SHP77 treated with DMSO at 0.1 percent for 48 hours (cell line): Measurements from ENCODE around the gene TSPAN18.

ENCODE experiments used
- DNase-seq: peaks from one replicate; lab custom pipeline; 2025; lab: John Stamatoyannopoulos, UW

TSPAN18 gene

GRCh38 chr11:44797051-44797450 is 70.3 kb downstream of the TSPAN18 start:
- no peak for DNase-seq

- no peak for DNase-seq
Measured at GRCh38 chr11:44797886-44798606, 71.3 kb downstream of the TSPAN18 start.

DNA sequence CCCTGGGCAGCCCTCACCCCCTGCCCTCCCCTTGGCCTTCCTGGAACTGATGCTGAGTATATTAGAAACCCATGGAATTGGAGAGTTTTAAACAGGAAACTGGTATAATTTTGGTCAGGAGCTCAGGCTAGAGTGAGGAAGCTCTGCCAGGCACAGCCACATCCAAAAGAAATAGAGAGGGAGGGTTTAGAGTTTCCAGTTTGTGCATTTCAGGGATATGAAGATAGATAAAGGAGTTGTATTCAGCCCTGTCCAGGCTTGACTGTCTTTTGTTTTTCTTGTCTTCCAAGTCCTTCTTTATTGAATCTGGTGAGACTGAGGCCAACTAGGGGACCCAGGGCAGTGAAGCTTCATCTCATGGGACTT is 71.8 kb downstream of the TSPAN18 start:
- DNase-seq = no peak

DNA sequence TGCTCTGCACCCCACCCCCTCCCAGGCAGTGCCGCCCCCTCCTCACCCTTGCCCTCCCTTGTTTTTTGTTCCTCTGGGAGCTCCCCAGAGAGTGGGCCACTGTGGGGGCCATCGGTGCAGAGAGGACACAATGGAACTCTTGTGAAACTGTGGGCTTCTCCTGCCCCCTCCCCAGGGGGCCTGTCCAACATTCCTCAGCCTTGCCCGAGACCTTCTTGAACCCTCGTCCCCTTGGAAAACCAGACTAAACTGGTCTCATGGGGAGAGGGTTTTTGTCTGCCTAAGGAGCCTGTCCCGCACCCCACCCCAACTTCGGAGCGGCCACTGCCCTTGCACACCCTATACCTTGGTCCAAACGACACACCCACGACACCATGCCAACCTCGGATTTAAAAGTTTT is 72.2 kb downstream of the TSPAN18 start:
- no peak for DNase-seq

GRCh38 chr11:44802347-44802746 is 75.6 kb downstream of the TSPAN18 start:
- DNase-seq = no peak

DNA sequence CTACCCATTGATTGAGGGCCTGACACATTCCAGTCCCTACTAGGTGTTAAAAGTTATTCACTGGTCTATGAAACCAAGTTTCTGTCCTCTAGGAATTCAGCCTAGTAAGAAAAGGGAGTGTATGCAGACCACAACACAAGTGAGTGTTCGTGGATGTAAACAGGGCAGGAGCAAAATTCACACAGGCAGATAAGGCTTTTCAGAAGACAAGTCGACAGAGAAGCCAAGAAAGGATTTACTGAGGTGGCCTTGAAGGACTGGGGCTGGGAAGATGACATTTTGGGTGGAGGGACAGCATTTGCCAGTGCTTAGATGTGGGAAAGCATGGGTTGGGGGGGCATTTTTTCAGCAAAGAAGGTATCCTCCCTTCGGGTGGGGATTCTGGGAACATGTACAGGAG is 76.2 kb downstream of the TSPAN18 start:
- no peak for DNase-seq

GRCh38 chr11:44804449-44805437 is 78.0 kb downstream of the TSPAN18 start:
- no peak for DNase-seq

DNA sequence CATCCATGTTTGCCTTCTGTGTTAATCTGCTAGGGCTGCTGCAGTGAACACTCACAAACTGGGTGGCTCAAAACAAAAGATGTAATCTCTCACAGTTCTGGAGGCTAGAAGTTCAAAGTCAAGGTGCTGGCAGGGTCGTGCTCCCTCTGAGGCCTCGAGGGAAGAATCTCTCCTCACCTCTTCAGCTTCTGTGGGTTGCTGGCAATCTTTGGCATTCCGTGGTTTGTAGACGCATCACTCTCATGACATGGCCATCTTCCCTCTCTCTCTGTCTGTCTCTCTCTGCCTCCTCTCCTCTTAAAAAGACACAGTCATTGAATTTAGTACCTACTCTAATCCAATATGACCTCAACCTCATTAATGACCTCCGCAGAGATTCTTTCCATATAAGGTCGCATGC is 78.8 kb downstream of the TSPAN18 start:
- no peak for DNase-seq

- no peak for DNase-seq
Measured at GRCh38 chr11:44808053-44808753, 81.4 kb downstream of the TSPAN18 start.

GRCh38 chr11:44809283-44809682 is 82.5 kb downstream of the TSPAN18 start:
- DNase-seq = no peak

DNA sequence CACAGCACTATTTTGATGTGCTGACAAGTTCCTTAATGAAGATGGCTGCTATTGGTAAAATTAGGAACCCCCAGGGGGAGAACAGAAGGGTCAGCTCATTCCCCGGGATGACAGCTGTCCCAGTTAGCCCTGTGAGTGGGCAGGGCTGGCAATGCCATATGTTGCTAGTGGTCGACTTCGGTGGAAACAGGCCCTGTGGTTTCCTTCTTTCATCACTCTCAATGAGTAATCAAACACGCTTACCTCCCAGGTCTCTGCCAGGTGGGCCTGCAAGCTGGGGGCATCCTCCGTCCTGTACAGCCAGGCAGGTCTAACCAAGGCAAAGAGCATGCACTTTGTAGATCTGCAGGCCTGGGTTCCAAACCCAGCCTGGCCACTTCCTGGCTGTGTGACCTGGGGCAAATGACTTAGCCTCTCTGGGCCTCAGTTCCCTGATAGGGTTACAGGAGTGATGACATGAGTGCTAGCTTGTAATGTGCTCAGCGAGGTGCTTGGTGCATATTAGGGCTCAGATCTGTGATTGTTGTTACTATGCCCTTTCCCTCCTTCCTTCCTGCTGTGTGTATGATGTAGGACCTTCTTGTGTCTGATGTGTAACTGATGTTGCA is 85.2 kb downstream of the TSPAN18 start:
- DNase-seq = no peak

DNA sequence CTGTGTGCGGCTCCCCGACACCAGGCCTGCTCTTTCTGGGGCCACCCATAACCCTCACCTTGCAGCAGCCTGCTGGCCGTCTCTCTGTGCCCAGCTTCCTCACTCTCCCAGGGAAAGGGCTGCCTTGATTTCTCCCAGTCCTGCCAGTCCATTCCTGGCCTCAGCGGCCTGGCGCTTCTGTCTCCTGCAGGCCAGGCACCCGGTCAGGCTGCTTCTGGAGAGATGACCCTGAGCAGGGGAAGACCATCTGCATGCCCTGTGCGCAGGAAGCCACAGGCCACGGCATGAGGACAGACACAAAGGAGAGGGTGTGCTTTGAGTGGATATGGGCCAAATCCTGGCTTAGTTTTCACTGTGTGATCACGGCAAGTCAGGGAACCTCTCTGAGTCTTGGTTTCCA is 86.2 kb downstream of the TSPAN18 start:
- no peak for DNase-seq

DNA sequence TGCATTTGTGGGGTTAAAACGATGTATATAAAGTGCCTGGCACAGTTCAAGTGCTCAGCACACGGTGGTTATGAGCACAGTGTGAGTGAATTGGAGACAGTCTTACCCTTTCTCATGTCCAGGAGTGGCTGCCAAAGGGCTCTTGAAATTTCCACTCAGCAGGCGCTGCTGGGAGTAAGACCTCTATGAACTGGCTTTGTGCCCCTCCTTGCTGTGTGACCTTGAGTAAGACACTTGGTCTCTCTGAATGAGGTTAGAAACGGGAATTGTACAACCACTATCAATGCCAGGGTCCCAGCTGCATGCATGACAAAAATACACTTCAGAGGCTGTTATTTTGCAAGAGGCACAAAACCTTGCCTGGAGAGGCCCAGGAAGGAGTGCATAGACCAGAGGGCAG is 86.6 kb downstream of the TSPAN18 start:
- DNase-seq = no peak

DNA sequence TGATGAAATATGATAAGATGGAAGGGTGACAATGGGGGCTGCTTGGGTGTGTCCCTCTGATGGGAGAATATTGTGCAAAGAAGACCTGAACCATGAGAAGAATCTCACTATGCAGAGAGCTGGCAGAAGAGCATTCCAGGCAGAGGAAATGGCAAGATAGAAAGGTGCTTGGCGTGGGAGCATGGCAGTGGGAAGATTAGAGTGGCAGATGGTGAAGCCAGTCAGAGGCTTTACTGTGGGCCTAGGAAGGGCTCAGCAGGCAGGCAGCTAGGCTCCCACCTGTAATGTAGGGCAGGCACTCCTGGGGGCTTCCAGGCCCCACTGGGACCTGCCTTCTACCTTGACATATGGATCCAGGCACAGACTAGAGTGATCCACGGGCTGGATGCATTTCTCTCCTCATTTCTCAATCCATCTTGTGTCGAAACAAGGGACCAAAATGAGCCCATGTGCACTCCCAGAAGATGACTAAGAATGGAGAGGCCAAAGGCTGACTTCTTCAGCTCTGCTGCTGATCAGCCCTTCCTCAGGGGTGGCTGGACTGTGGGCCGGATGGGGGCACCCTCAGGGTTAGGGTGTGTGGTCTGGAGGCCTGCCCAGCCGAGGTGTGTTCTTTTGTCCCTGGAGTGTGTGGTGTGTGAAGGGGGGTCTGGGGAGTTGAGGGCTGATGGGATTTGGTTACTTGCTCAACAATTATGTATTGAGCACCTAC is 88.3 kb downstream of the TSPAN18 start:
- DNase-seq = no peak

DNA sequence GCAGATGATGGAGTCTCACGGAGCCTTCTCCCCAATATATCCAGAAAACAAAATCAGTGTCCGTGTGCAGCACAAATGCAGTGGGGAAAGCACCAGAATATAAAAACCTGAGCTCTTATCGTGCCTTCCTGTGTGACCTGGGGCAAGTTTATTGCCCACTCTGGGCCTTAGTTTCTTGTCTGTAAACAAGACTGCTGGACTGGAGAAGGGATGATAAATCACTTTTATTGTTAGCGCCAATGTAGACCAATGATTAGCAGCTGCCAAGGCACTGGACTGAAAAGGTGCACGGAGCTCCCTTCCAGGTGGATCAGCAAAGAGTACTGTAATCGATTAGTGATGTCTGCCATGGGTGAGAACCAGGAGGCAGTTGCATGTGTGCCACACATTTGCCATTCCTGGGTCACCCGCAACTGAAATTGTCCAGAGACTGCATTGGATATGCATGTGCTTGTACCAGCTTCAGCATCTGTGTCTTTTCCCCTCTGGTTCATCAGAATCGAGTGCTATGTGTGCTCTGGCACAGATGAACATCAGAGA is 89.2 kb downstream of the TSPAN18 start:
- DNase-seq = no peak

GRCh38 chr11:44816761-44817160 is 90.0 kb downstream of the TSPAN18 start:
- DNase-seq = no peak

DNA sequence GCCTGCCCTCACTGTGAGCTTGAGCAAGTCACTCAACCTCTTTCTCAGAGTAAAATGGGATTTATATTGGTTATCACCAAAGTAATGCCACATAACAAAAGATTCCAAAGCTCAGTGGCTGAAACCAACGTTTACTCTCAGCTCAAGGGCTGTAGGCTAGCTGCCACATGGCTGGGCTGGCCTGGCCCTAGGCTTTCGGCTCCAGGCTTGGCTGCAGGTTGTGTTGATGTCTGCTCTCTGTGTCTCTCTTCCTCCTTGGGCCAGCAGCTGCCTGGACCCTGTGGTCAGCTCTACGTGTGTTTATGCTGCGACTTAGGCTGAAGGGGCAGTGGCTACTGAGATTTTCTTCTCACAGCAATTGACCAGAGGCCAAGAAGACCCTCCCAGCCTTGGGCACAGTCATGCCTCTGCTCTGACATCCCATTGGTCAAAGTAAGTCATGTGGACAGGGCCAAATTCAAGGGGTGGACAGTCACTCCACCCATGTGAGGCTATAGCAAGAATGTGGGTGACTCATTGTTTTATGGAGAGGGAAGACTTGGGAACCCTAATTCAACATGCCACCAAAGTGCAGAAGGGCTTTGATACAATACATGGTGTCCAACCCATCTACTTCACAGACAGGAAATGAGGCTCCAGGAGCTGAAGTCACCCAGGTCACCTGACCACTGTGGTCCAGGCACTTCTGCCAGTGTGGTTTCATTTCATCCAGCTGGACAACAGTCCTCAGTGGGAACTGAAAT is 90.6 kb downstream of the TSPAN18 start:
- DNase-seq = no peak

DNA sequence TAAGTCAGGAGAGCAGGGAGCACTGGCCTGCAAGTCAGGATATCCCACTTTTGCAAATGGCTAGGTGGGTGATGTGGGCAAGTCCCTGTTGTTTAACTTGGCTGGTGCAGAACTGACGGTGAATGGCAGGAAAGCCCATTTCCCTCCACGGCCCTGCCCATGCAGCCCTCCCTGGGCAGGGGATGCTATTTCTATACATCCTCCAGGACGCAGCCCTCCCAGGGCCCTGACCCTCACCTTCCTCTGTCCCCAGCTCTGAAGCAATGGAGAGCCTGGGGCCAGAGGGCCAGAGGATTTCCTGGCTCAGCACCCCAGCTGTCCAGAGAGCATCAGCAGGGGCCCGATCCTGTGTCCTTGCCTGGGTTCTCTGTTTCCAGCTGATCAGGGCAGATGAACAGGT is 91.3 kb downstream of the TSPAN18 start:
- no peak for DNase-seq

DNA sequence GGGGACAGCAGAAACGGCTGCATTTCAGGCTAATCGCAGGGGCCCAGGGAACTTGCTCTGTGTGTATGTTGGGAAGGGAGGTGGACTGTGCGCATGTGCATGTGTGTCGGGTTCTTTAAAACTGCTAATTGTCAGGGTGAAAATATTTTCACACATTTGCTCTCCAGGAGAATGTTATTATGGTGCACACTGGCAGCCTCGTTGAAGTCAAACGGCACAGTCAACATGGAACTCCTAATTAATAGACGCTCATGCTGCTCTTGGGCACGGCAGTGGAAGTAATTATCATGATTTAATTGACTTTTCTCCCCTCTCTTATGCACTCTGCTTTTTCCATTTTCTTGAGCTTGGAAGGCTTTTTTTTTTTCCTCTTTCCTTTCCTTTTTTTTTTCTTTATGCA is 92.6 kb downstream of the TSPAN18 start:
- no peak for DNase-seq

DNA sequence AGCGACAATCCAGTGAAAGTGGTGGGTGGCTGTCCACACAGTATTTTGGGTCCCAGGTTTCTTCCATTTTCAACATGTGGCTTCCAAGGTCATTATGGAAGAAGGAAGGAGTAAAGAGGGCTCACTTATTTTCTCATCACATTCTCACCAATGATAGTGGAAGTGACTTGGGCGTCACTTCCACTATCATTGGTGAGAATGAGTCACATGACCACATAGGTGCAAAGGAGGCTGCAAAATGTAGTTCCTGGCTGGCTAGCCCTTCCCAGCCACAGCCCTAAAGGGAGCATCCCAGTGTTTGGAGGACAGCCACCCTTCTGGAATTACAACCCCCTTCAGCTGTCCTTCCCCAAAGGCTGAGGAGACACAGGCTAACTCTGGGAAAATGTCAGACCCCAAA is 95.6 kb downstream of the TSPAN18 start:
- no peak for DNase-seq

DNA sequence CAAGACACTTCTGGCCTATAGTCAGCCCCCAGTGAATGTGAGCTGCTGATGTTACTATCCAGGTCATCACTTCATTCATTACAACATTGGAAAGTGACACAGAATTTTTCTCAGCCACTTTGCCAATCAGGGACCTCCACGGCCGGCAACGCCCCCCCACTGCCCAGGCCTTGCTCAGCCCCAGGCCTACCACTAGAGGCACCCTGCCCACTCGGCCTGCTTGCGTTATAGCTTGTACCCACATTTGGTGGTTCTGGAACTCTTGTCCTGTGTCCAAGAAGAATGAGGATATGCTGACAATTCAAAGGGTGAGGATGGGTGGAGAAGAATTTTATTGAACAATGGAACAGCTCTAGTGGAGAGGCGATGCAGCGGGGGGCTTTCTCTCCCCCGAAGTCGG is 96.2 kb downstream of the TSPAN18 start:
- no peak for DNase-seq
